ENCODE data around the gene ERGIC2. TPM values are rescaled to one million over a fixed set of nuclear protein-coding genes. Genes with fewer than 3 reads are reported as not detected.

Gene ERGIC2, protein sequence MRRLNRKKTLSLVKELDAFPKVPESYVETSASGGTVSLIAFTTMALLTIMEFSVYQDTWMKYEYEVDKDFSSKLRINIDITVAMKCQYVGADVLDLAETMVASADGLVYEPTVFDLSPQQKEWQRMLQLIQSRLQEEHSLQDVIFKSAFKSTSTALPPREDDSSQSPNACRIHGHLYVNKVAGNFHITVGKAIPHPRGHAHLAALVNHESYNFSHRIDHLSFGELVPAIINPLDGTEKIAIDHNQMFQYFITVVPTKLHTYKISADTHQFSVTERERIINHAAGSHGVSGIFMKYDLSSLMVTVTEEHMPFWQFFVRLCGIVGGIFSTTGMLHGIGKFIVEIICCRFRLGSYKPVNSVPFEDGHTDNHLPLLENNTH
- total RNA-seq (37.2 and 40.2 TPM in 2 replicates), polyA plus RNA-seq (4.4 and 11.6 TPM in 2 replicates), polyA minus RNA-seq (14.4 and 15.4 TPM in 2 replicates)
- 55.1 TPM for total RNA-seq (2013)

DNA sequence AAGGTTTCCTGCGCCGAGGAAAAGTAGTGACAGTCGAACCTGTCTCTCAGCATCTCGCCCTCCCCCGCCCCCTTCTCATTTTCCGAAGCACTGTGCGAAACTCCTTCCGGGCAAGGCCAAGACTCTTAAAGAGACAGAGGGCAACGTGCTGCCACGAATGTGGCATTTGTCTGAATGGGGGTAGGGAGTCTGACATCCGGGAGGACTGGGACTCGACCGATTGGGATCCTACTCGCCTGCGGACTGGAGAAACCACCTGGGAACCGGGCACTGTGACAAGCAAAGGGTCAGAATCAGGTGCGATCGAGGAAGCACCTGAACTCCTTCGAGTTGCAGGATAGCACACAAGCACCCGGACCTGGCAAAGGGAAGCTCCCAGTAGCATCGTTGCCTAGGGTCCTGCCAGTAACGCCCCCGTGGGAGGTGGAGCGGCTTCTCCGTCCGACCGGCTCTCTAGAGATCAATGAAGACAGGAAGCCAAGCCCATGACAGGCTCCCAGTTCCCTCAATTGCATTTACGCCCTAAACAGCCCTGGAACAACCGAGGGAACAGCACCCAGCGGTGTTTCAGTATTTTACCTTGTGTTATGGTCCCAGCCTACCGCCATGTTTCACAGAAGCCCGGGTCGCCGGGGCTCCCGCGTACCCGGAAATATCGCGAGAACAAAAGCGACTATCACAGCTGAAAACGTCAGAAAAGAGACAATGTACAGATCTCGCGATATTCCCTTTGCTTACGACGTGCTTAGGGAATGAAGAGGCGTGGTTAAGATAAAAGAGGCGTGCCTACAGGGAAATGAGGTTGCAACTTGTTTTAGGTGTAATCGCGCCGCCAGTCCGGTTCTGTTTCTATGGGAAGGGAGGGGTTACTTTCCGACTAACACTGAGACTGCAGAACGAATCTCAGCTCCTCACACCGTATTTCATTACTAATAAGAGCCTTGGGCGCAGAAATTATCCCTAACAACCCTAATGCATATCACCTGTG lies at the start of gene ERGIC2:
Gene ERGIC2 (minus strand): TSS at position 637 of the 988 bp plus-strand sequence. CDS start 9,539 bp downstream, outside the sequence.
- TF ChIP-seq EZH2 (IDR thresholded peaks at IDR 0.05; ENCODE audit: borderline replicate concordance, insufficient read depth, low read depth, low read length, poor library complexity, severe bottlenecking): no peak
- TF ChIP-seq, protein P1, sequence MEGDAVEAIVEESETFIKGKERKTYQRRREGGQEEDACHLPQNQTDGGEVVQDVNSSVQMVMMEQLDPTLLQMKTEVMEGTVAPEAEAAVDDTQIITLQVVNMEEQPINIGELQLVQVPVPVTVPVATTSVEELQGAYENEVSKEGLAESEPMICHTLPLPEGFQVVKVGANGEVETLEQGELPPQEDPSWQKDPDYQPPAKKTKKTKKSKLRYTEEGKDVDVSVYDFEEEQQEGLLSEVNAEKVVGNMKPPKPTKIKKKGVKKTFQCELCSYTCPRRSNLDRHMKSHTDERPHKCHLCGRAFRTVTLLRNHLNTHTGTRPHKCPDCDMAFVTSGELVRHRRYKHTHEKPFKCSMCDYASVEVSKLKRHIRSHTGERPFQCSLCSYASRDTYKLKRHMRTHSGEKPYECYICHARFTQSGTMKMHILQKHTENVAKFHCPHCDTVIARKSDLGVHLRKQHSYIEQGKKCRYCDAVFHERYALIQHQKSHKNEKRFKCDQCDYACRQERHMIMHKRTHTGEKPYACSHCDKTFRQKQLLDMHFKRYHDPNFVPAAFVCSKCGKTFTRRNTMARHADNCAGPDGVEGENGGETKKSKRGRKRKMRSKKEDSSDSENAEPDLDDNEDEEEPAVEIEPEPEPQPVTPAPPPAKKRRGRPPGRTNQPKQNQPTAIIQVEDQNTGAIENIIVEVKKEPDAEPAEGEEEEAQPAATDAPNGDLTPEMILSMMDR (IDR thresholded peaks at IDR 0.05): no peak
- peak within 1 kb of the TSS; percentile 83 for H3K9ac ChIP-seq (ENCODE audit: low read length)
- no peaks in the 10 kb centered on the region for H4K20me1 ChIP-seq (ENCODE audit: control insufficient read depth, insufficient read depth, low read length, poor library complexity, severe bottlenecking)
- no peaks in the 10 kb centered on the region for H3K27me3 ChIP-seq (replicated peaks in 1 of 4; ENCODE audit: control extremely low read depth in 1 of 4, control insufficient read depth in 3 of 4, insufficient read depth in 4 of 4, low read length in 3 of 4)
- H3K4me2 ChIP-seq (replicated peaks; ENCODE audit: low read depth, low read length, poor library complexity, severe bottlenecking): peak within 1 kb of the TSS; percentile 83
- Mint-ChIP-seq H3K4me3 (peak within 1 kb of the TSS; percentile 89), H3K4me1 (peaks cover 35% of the 10 kb centered on the region), H3K27me3 (peaks cover 8% of the 10 kb centered on the region), H3K9me3 (ENCODE audit: insufficient read depth) (no peaks in the 10 kb centered on the region), H3K27ac (peak within 1 kb of the TSS; percentile 90)
- peaks cover 13 to 17% of the 10 kb centered on the region in 2 donors for H3K4me1 ChIP-seq (ENCODE audit: control insufficient read depth in 2 of 2, insufficient read depth in 2 of 2, low read length in 2 of 2)
- peak within 1 kb of the TSS; percentile 88 for H2AFZ ChIP-seq (ENCODE audit: insufficient read depth, low read depth, low read length, poor library complexity, severe bottlenecking)
- H3K27ac ChIP-seq (ENCODE audit: low read length in 2 of 2): peak within 1 kb of the TSS; percentile 86 to 88
- ATAC-seq (ENCODE audit: low read depth): peak; percentile 91
- peak within 1 kb of the TSS; percentile 82 to 100 (median 99) for H3K4me3 ChIP-seq (ENCODE audit: control extremely low read depth in 1 of 5, extremely low read depth in 1 of 5, insufficient read depth in 1 of 5, low read depth in 2 of 5, low read length in 4 of 5)
- H3K79me2 ChIP-seq (ENCODE audit: control insufficient read depth, insufficient read depth, low read length): peaks cover 55% of the 10 kb centered on the region
- POLR2A ChIA-PET: interaction anchor here (1.6 kb wide), 1 partner anchor 1315 kb away, joined by 3 read pairs; the partner anchor contains the start of gene IPO8
- DNase-seq: peak; percentile 98
- intact Hi-C loops (cut with micrococcal nuclease): loop anchor here (1.0 to 5.0 kb wide), 5 partner anchors 214 to 1944 kb away; partner anchors contain the start of gene IPO8
- no peaks in the 10 kb centered on the region for H3K9me3 ChIP-seq (ENCODE audit: control extremely low read depth in 1 of 3, control insufficient read depth in 2 of 3, insufficient read depth in 1 of 3, low read length in 2 of 3)
- peaks cover 0 to 2% of the 10 kb centered on the region in 2 experiments for H3K36me3 ChIP-seq (replicated peaks in 1 of 2; ENCODE audit: control extremely low read depth in 1 of 2, control insufficient read depth in 1 of 2, extremely low read depth in 1 of 2, insufficient read depth in 2 of 2, low read length in 1 of 2)
- WGBS (ENCODE audit: insufficient coverage): under 1% methylated on average over 47 of the region's 55 CpGs
- CTCF ChIA-PET: interaction anchor here (1.1 kb wide), 1 partner anchor 1374 kb away, joined by 3 read pairs; the partner anchor contains the start of gene CAPRIN2
